ENCODE results near the gene MRPL10.

MRPL10 gene

GRCh38 chr17:47813512-47814031 is 17.8 kb downstream of the MRPL10 start:
- no peak for DNase-seq (ENCODE audit: low read depth, low spot score)

- no peak for DNase-seq (ENCODE audit: low read depth, low spot score)
Observed at GRCh38 chr17:47813077-47813476, 18.3 kb downstream of the MRPL10 start.

GRCh38 chr17:47812146-47812920 is 19.0 kb downstream of the MRPL10 start:
- no peak for DNase-seq (ENCODE audit: low read depth, low spot score)

GRCh38 chr17:47811709-47812108 is 19.6 kb downstream of the MRPL10 start:
- no peak for DNase-seq (ENCODE audit: low read depth, low spot score)

- no peak for DNase-seq (ENCODE audit: low read depth, low spot score)
Observed at GRCh38 chr17:47810901-47811635, 20.3 kb downstream of the MRPL10 start.

GRCh38 chr17:47810200-47810821 is 21.0 kb downstream of the MRPL10 start:
- peak; percentile 93 for DNase-seq (ENCODE audit: low read depth, low spot score)

- no peak for DNase-seq (ENCODE audit: low read depth, low spot score)
Observed at GRCh38 chr17:47808830-47809480, 22.4 kb downstream of the MRPL10 start.

GRCh38 chr17:47808036-47808829 is 23.1 kb downstream of the MRPL10 start:
- no peak for DNase-seq (ENCODE audit: low read depth, low spot score)

- no peak for DNase-seq (ENCODE audit: low read depth, low spot score)
Observed at GRCh38 chr17:47807421-47807820, 23.9 kb downstream of the MRPL10 start.

- DNase-seq (ENCODE audit: low read depth, low spot score): no peak
Observed at GRCh38 chr17:47806913-47807255, 24.5 kb downstream of the MRPL10 start.

- no peak for DNase-seq (ENCODE audit: low read depth, low spot score)
Observed at GRCh38 chr17:47806026-47806912, 25.1 kb downstream of the MRPL10 start.

GRCh38 chr17:47804461-47804860 is 26.9 kb downstream of the MRPL10 start:
- no peak for DNase-seq (ENCODE audit: low read depth, low spot score)

GRCh38 chr17:47803751-47804150 is 27.6 kb downstream of the MRPL10 start:
- no peak for DNase-seq (ENCODE audit: low read depth, low spot score)

GRCh38 chr17:47803201-47803600 is 28.1 kb downstream of the MRPL10 start:
- no peak for DNase-seq (ENCODE audit: low read depth, low spot score)

- DNase-seq (ENCODE audit: low read depth, low spot score): peak; percentile 67
Observed at GRCh38 chr17:47802341-47803022, 28.9 kb downstream of the MRPL10 start.

- no peak for DNase-seq (ENCODE audit: low read depth, low spot score)
Observed at GRCh38 chr17:47801906-47802305, 29.4 kb downstream of the MRPL10 start.

- no peak for DNase-seq (ENCODE audit: low read depth, low spot score)
Observed at GRCh38 chr17:47801176-47801765, 30.1 kb downstream of the MRPL10 start.

- no peak for DNase-seq (ENCODE audit: low read depth, low spot score)
Observed at GRCh38 chr17:47800686-47801085, 30.7 kb downstream of the MRPL10 start.

- no peak for DNase-seq (ENCODE audit: low read depth, low spot score)
Observed at GRCh38 chr17:47797797-47798196, 33.5 kb downstream of the MRPL10 start.
